ENCODE results near the gene TRIM2. TPM values are rescaled to one million over a fixed set of nuclear protein-coding genes. Genes with fewer than 3 reads are reported as not detected.

TRIM2 gene
- polyA plus RNA-seq, 1 of the 3 experiments (the other 2 are of a cell fraction), result 16.4 TPM

- no peak for TF ChIP-seq TEAD4 (IDR thresholded peaks at IDR 0.05; ENCODE audit: borderline replicate concordance, insufficient read depth)
- TF ChIP-seq EP300 (IDR thresholded peaks at IDR 0.05; ENCODE audit: borderline replicate concordance in 1 of 2, low read depth in 1 of 2, low read length in 1 of 2), result no peak
- no peak for TF ChIP-seq NRF1 (IDR thresholded peaks at IDR 0.05; ENCODE audit: low read depth, low read length)
- TF ChIP-seq MXI1 (IDR thresholded peaks at IDR 0.05; ENCODE audit: low read depth, low read length), result no peak
- no peak for TF ChIP-seq IRF3 (IDR thresholded peaks at IDR 0.05; ENCODE audit: low read depth, low read length)
Measured at GRCh38 chr4:153207027-153207426, 2.8 kb downstream of the TRIM2 start (continued).

GRCh38 chr4:153207567-153207966 is 3.3 kb downstream of the TRIM2 start:
- Histone ChIP-seq H3F3A (replicated peaks; ENCODE audit: insufficient read depth) (no peaks in the 10 kb centered on the region), H4K20me1 (ENCODE audit: insufficient read depth) (no peaks in the 10 kb centered on the region), H3K9me2 (no peaks in the 10 kb centered on the region), H3K4me3 (ENCODE audit: low read depth in 2 of 2, low read length in 1 of 2) (no peak overlapping the region), H3K4me1 (ENCODE audit: control insufficient read depth in 1 of 2, insufficient read depth in 2 of 2, low read depth in 1 of 2, low read length in 1 of 2) (peaks cover 0 to 5% of the 10 kb centered on the region in 2 experiments; a peak in 1 of 4 replicates), H3K27ac (ENCODE audit: low read depth in 2 of 2, low read length in 1 of 2) (no peak overlapping the region), H3K9me3 (no peaks in the 10 kb centered on the region), H2AFZ (ENCODE audit: low read depth) (no peak overlapping the region), H3K36me3 (replicated peaks in 1 of 2; ENCODE audit: control insufficient read depth in 1 of 2, insufficient read depth in 2 of 2, low read length in 1 of 2) (no peaks in the 10 kb centered on the region), H3K27me3 (ENCODE audit: insufficient read depth) (no peaks in the 10 kb centered on the region), H3K79me2 (ENCODE audit: insufficient read depth) (no peaks in the 10 kb centered on the region), H3K9ac (no peak overlapping the region), H3K4me2 (no peak overlapping the region)
- TF ChIP-seq RFX5 (IDR thresholded peaks at IDR 0.05; ENCODE audit: low read length) (no peak), IRF3 (IDR thresholded peaks at IDR 0.05; ENCODE audit: low read depth, low read length) (no peak), CTCF (IDR thresholded peaks at IDR 0.05) (peak; percentile 62), PBX3 (IDR thresholded peaks at IDR 0.05) (no peak), ELF1 (IDR thresholded peaks at IDR 0.05) (no peak), RXRA (IDR thresholded peaks at IDR 0.05; ENCODE audit: borderline replicate concordance, low read depth) (no peak), GATA2 (CRISPR knock-in tag; IDR thresholded peaks at IDR 0.05) (no peak), EZH2phosphoT487 (IDR thresholded peaks at IDR 0.05; ENCODE audit: borderline replicate concordance, low read depth) (no peak), USF1 (IDR thresholded peaks at IDR 0.05; ENCODE audit: borderline replicate concordance, low read depth) (no peak), RAD21 (IDR thresholded peaks at IDR 0.05; ENCODE audit: low read length) (peak; percentile 60), YY1 (IDR thresholded peaks at IDR 0.05; ENCODE audit: low read depth) (no peak), SIN3A (IDR thresholded peaks at IDR 0.05; ENCODE audit: borderline replicate concordance, low read depth, low read length) (no peak), SMC3 (IDR thresholded peaks at IDR 0.05; ENCODE audit: low read depth, low read length) (peak; percentile 68), JUND (IDR thresholded peaks at IDR 0.05) (no peak), ZBTB33 (IDR thresholded peaks at IDR 0.05; ENCODE audit: borderline replicate concordance, low read depth) (no peak), GABPA (IDR thresholded peaks at IDR 0.05; ENCODE audit: low read depth) (no peak), NFIC (IDR thresholded peaks at IDR 0.05; ENCODE audit: borderline replicate concordance) (no peak), CHD2 (IDR thresholded peaks at IDR 0.05; ENCODE audit: low read length, partially characterized antibody) (no peak), MEF2A (IDR thresholded peaks at IDR 0.05; ENCODE audit: borderline replicate concordance, low read depth) (no peak), FOXM1 (IDR thresholded peaks at IDR 0.05; ENCODE audit: low read depth) (no peak), FOSL2 (IDR thresholded peaks at IDR 0.05; ENCODE audit: borderline replicate concordance, low read depth) (no peak)
- 56% methylated on average over 6 of the region's 7 CpGs for WGBS (ENCODE audit: low lambda C conversion rate)
- ChIA-PET CTCF (interaction anchor here (0.7 to 3.2 kb wide), 14 partner anchors 9 to 128 kb away, joined by 3 to 16 read pairs (median 4); no protein-coding TSS in a partner anchor), POLR2A (no interaction called here)
- DNase-seq, result peak; percentile 51
